ENCODE data around the gene TAS2R4.
A peak's percentile ranks its signal among the peaks of the same experiment; 100 is the strongest.
"Not testable (repeated sequence)": the region's sequence is repeated elsewhere in the genome, so short reads cannot be mapped to it uniquely, and the experiment has no call there.

Gene TAS2R4

DNA sequence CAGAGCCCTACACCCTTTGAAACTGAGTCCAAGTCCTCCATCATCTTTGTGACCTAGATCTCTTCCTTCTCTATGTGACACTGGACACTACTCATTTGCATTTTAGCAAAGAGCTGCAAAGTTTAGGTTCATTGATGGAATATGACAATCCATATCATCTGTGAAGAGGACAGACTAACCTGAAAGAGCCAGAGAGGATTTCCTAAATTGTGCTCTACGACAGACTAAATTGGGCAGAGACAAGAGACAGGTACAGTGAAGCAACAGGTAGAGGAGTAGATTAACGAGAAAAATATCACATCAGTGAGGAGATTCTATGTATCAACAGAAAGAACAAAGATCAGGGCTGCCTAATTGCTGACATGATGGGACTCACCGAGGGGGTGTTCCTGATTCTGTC lies 12.7 kb upstream of the TAS2R4 start, which contains the start of gene TAS2R3:
TAS2R3 (plus strand) TSS at position 301 of the 400 bp plus-strand sequence; CDS start at position 363, 62 bp downstream.
- H3K4me3 ChIP-seq (ENCODE audit: control insufficient read depth, low read depth, low read length) = no peak within 1 kb of the TSS
- no peak for DNase-seq (ENCODE audit: low read depth)
- TF ChIP-seq, protein P1, sequence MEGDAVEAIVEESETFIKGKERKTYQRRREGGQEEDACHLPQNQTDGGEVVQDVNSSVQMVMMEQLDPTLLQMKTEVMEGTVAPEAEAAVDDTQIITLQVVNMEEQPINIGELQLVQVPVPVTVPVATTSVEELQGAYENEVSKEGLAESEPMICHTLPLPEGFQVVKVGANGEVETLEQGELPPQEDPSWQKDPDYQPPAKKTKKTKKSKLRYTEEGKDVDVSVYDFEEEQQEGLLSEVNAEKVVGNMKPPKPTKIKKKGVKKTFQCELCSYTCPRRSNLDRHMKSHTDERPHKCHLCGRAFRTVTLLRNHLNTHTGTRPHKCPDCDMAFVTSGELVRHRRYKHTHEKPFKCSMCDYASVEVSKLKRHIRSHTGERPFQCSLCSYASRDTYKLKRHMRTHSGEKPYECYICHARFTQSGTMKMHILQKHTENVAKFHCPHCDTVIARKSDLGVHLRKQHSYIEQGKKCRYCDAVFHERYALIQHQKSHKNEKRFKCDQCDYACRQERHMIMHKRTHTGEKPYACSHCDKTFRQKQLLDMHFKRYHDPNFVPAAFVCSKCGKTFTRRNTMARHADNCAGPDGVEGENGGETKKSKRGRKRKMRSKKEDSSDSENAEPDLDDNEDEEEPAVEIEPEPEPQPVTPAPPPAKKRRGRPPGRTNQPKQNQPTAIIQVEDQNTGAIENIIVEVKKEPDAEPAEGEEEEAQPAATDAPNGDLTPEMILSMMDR (conservative IDR thresholded peaks at IDR 0.05; ENCODE audit: control insufficient read depth, insufficient read depth, low read depth, low read length) = no peak

DNA sequence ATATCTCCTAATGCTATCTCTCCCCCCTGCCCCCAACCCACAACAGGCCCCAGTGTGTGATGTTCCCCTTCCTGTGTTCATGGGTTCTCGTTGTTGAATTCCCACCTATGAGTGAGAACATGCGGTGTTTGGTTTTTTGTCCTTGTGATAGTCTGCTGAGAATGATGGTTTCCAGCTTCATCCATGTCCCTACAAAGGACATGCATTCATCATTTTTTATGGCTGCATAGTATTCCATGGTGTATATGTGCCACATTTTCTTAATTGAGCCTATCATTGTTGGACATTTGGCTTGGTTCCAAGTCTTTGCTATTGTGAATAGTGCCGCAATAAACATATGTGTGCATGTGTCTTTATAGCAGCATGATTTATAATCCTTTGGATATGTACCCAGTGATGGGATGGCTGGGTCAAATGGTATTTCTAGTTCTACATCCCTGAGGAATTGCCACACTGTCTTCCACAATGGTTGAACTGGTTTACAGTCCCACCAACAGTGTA lies 6.3 kb upstream of the TAS2R4 start:
- DNase-seq (ENCODE audit: low read depth); H3K4me3 ChIP-seq (ENCODE audit: control insufficient read depth, low read depth, low read length): not testable (repeated sequence)

DNA sequence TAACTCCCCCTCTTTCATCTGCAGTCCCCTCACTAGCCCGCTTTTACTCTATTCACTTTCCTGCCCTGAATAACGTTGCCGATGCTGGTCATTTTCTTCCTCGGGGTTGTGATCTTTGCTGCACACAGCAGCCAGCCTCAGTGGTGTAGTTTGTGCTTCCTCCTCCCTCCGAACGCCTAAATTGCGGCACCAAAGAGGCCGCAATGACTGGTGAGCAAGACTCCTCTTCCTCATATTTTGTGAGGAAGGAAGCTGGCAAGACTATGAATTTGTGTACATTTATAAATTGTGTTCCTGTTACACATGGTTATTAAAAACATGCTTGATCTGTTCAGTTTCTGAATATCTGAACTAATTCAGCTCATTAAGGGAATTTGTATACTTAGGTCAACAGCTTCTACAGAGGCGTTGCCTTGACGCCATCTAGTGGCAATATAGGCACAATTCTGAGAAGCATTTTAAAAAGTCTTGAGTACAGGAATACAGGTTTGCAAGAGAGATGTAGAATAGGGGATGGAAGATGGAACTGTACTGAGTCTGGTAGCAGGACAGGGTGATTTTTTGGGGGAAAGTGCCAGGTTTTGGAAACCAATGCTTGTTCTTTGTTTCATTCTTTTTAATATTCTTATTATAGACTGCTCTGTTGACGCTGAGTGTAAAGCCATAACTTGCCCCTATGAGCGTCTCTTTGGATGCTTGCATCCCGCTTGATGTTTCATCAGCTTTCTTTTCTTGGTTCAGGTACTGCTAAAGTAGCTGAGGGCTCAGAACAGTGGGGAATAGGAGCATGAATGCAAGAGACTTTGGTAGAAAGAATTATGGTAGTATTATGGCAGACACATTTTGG lies 9.5 kb downstream of the TAS2R4 start:
- DNase-seq (ENCODE audit: low read depth) = peak; percentile 64
- TF ChIP-seq, protein P1 (conservative IDR thresholded peaks at IDR 0.05; ENCODE audit: control insufficient read depth, insufficient read depth, low read depth, low read length) = peak; percentile 84

DNA sequence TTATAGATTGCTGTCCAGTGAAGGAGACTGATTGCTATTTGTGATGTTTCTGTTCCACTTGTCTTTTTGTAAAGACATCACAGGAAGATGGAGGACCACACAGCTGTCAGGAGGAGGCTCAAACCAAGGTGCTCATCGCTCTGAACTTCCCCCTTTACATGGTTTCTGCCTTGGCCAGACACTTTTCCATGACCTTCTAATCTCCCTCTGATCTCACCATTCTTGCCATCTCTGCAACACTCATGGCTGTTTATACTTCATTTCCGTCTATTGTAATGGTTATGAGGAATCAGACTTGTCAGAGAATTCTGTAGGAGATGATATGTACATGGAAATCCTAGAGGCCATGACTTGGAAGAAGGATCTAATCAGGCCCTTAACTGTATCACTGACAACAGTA lies 11.8 kb downstream of the TAS2R4 start:
- no peak for DNase-seq (ENCODE audit: low read depth)
- TF ChIP-seq, protein P1 (conservative IDR thresholded peaks at IDR 0.05; ENCODE audit: control insufficient read depth, insufficient read depth, low read depth, low read length) = no peak
- no peak overlapping the region for H3K4me3 ChIP-seq (ENCODE audit: control insufficient read depth, low read depth, low read length)

More for the DNA sequence above, 9.5 kb downstream of the TAS2R4 start:
- no peak overlapping the region for H3K4me3 ChIP-seq (ENCODE audit: control insufficient read depth, low read depth, low read length)

DNA sequence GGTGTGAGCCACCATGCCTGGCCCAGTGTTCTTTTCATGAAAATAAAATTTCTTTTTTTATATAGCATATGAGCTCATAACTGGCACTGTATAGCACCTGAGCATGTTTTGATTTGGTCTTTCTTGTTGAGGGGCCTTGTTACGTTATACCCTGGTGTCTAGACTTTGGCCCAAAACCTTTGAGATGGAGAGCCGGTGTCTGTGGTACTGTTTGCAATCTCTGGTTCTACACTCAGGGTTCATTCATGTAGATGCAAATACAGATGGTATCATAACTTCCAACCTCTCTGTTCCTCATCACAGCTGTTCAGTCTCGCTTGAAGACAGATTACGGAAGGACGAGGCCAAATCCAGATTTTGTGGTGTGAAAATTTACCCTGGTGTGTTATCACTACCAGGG lies 13.4 kb downstream of the TAS2R4 start, which contains the start of gene TAS2R5:
TAS2R5 (plus strand) TSS at position 301 of the 400 bp plus-strand sequence. CDS start 145 bp downstream, outside the sequence.
- TF ChIP-seq, protein P1 (conservative IDR thresholded peaks at IDR 0.05; ENCODE audit: control insufficient read depth, insufficient read depth, low read depth, low read length) = no peak
- no peak within 1 kb of the TSS for H3K4me3 ChIP-seq (ENCODE audit: control insufficient read depth, low read depth, low read length)
- no peak for DNase-seq (ENCODE audit: low read depth)

DNA sequence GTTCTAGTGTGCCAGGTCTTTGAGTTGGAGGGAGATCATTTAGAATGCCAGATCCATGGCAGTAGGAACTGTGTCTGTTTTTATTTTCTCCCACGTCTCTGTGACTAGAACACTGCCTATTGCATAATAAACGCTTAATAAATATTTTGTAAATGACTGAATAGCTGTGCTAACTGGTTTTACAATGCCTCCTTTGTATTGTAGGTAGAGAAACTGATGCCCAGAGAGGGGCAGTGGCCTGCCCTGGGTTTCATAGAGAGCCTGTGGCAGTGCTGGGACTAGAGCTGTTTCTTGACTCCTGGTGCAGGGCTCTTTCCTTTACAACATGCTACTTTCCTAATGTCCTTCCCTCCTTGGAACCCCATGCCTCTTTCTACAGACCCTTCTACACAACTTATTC lies 16.1 kb downstream of the TAS2R4 start:
- no peak for DNase-seq (ENCODE audit: low read depth)
- TF ChIP-seq, protein P1 (conservative IDR thresholded peaks at IDR 0.05; ENCODE audit: control insufficient read depth, insufficient read depth, low read depth, low read length) = no peak
- no peak overlapping the region for H3K4me3 ChIP-seq (ENCODE audit: control insufficient read depth, low read depth, low read length)

DNA sequence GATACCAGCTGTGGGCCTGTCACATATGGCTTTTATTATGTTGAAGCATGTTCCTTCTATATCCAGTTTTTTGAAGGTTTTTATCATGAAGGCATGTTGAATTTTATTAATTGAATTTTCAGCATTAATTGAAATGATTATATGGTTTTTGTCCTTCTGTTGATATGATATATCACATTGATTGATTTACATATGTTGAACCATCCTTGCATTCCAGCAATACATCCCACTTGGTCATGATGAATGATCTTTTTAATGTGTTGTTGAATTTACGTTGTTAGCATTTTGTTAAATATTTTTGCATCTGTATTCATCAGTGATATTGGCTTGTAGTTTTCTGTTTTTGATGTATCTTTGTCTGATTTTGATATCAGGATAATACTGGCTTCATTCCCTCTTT lies 43.6 kb downstream of the TAS2R4 start:
- TF ChIP-seq, protein P1 (conservative IDR thresholded peaks at IDR 0.05; ENCODE audit: control insufficient read depth, insufficient read depth, low read depth, low read length) = no peak
- no peak for DNase-seq (ENCODE audit: low read depth)
- no peak overlapping the region for H3K4me3 ChIP-seq (ENCODE audit: control insufficient read depth, low read depth, low read length)

DNA sequence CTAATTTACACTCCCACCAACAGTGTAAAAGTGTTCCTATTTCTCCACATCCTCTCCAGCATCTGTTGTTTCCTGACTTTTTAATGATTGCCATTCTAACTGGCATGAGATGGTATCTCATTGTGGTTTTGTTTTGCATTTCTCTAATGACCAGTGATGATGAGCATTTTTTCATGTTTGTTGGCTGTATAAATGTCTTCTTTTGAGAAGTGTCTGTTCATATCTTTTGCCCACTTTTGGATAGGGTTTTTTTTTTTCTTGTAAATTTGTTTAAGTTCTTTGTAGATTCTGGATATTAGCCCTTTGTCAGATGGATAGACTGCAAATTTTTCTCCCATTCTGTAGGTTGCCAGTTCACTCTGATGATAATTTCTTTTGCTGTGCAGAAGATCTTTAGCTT lies 46.0 kb downstream of the TAS2R4 start:
- H3K4me3 ChIP-seq (ENCODE audit: control insufficient read depth, low read depth, low read length); DNase-seq (ENCODE audit: low read depth): not testable (repeated sequence)

Measured in fibroblast of mammary gland (primary cell).